Coronary artery (tissue), 2 donors: ENCODE results near the gene CRLF3.
A peak's percentile ranks its signal among the peaks of the same experiment; 100 is the strongest.

ENCODE experiments used
- DNase-seq: peaks from one replicate; pipeline ENCODE4 v3.0.0-alpha.2; 2017; ENCODE audit warnings: low spot score
- H3K27ac ChIP-seq, 2 donors: fragments of 200-600 bp; sonication (generic); one replicate each; pipeline ENCODE4 v1.5.1; 2016 to 2019
- H3K4me3 ChIP-seq: fragments of 200-600 bp; sonication (generic); 2 replicates; pipeline ENCODE4 v1.5.1; 2016; ENCODE audit warnings: mild to moderate bottlenecking, moderate library complexity
- TF ChIP-seq, protein P1 (sequence below): fragments of 200-600 bp; sonication (generic); IDR thresholded peaks from one replicate; pipeline ENCODE4 v1.5.1; 2019; ENCODE audit warnings: antibody characterized with exemption

Gene CRLF3, protein sequence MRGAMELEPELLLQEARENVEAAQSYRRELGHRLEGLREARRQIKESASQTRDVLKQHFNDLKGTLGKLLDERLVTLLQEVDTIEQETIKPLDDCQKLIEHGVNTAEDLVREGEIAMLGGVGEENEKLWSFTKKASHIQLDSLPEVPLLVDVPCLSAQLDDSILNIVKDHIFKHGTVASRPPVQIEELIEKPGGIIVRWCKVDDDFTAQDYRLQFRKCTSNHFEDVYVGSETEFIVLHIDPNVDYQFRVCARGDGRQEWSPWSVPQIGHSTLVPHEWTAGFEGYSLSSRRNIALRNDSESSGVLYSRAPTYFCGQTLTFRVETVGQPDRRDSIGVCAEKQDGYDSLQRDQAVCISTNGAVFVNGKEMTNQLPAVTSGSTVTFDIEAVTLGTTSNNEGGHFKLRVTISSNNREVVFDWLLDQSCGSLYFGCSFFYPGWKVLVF

DNA sequence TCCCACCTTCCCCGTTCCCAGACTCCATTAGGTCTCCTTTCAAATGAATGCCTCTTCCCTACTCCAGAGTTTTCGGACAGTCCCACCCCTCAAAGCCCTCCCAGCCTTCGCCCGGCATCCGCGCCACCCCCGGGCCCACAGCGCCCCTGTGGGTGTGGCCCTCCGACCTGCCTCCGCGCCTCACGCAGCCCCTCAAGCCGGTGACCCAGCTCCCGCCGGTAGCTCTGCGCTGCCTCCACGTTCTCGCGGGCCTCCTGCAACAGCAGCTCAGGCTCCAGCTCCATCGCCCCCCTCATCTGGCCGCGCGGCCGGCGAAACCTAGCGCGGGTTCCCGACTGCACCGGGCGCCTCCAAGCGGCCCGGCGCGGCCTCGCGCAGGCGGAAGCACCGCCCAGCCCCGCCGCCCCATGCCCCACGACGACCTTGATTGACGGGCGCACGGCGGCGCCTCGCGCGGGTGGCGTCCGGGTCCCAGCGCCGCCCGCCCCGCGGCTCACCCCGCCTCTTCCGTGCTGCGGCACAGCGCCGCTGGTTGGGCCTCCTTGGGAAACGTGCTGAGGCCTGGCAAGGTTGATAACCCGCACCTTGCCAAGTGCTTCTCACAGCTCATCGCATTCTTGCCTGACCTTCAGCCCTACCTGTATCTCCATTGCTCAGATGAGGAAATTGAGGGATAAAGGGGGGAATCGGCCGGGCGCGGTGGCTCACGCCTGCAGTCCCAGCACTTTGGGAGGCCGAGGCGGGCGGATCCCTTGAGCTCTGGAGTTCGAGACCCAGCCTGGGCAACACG, at the start of gene CRLF3:
Gene CRLF3, minus strand, starts transcription at position 337 of the 790 bp plus-strand sequence. Its CDS starts 41 bp downstream, at position 296.
- peak; percentile 87 for DNase-seq
- TF ChIP-seq, protein P1, sequence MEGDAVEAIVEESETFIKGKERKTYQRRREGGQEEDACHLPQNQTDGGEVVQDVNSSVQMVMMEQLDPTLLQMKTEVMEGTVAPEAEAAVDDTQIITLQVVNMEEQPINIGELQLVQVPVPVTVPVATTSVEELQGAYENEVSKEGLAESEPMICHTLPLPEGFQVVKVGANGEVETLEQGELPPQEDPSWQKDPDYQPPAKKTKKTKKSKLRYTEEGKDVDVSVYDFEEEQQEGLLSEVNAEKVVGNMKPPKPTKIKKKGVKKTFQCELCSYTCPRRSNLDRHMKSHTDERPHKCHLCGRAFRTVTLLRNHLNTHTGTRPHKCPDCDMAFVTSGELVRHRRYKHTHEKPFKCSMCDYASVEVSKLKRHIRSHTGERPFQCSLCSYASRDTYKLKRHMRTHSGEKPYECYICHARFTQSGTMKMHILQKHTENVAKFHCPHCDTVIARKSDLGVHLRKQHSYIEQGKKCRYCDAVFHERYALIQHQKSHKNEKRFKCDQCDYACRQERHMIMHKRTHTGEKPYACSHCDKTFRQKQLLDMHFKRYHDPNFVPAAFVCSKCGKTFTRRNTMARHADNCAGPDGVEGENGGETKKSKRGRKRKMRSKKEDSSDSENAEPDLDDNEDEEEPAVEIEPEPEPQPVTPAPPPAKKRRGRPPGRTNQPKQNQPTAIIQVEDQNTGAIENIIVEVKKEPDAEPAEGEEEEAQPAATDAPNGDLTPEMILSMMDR: peak; percentile 39
- peak within 1 kb of the TSS; percentile 53 to 92 for H3K27ac ChIP-seq

DNA sequence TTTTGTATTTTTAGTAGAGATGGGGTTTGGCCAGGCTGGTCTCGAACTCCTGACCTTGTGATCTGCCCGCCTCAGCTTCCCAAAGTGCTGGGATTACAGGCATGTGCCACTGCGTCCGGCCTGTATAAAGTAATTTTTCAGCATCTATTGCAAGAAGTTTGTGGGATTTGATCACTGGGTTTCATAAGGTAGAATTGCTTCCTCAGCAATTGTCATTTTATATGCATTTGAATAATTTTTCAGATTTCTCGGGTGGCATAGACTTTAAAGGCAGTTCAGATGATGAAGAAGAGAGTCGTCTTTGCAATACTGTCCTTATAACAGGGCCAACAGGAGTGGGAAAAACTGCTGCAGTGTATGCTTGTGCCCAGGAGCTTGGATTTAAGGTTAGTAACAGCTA, 44.5 kb upstream of the CRLF3 start:
- no peak for DNase-seq
- TF ChIP-seq, protein P1: no peak
- Histone ChIP-seq H3K4me3 (no peak overlapping the region), H3K27ac (no peak overlapping the region)

More for the DNA sequence above, at the start of gene CRLF3:
- peak within 1 kb of the TSS; percentile 98 for H3K4me3 ChIP-seq

DNA sequence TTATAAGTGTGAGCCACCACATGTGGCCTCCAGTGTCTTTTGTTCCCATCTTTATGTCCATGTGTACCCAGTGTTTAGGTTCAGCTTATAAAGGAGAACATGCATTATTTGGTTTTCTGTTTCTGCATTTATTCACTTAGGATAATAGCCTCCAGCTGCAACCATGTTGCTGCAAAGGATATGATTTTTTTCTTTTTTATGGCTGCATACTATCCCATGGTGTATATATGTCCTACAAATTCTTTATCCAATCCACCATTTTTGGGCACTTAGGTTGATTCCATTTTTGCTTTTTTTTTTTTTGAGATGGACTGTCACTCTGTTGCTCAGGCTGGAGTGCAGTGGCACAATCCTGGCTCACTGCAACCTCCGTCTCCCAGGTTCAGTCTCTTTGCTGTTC, 40.1 kb upstream of the CRLF3 start:
- DNase-seq: no peak
- Histone ChIP-seq H3K4me3 (no peak overlapping the region), H3K27ac (no peak overlapping the region)
- TF ChIP-seq, protein P1: no peak

DNA sequence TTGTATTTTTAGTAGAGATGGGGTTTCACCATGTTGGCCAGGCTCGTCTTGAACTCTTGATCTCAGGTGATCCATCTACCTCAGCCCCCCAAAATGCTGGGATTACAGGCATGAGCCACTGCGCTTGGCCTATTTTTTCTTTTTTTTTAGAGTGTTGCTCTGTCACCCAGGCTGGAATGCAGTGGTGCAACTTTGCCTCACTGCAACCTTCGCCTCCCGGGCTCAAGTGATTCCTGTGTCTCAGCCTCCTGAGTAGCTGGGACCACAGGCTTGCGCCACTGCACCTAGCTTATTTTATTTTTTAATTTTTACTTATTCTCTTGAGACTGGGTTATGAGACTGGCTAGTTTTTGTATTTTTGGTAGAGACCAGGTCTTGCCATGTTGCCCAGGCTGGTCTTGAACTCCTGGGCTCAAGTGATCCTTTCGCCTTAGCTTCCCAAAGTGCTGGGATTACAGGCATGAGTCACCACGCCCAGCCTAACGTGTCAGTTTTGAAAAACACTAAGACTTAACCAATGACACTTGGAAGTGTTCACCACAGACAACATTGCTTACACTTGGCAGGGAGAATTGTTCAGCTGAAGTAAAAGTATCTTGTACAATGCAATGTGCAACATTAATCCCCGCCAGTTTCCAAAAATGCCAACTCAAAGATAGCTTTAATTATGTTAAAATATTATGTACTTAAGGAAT, 34.2 kb upstream of the CRLF3 start:
- H3K4me3 ChIP-seq: no peak overlapping the region
- H3K27ac ChIP-seq: no peak overlapping the region
- no peak for DNase-seq
- TF ChIP-seq, protein P1: no peak

DNA sequence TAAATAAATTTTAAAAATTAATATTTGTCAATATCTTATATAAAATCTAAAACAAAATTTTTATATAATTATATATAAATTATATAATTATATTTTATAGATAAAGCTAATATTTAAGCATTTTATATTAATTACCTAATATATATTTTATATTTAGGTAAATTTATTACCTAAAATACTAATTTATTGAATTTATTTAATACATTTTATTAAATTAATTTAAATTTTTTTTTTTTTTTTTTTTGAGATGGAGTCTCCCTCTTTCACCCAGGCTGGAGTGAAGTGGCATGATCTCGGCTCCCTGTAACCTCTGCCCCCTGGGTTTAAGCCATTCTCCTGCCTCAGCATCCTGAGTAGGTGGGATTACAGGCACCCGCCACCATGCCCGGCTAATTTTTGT, 29.7 kb upstream of the CRLF3 start:
- Histone ChIP-seq H3K4me3 (no peak overlapping the region), H3K27ac (no peak overlapping the region)
- TF ChIP-seq, protein P1: no peak
- no peak for DNase-seq

DNA sequence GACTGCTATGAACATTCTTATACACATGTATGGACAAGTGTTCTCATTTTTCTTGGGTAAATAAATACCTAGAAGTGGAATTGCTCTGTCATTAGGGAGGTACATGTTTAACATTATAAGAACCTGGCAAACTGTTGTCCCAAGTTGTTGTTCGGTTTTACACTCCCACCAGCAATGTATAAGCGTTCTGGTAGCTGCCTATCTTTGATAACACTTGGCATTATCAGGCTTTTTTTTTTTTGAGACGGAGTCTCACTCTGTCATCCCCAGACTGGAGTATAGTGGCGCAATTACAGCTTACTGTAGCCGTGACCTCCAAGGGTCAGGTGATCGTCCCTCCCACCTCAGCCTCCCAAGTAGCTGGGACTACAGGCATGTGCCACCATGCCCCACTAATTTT, 23.5 kb upstream of the CRLF3 start:
- TF ChIP-seq, protein P1: no peak
- Histone ChIP-seq H3K27ac (no peak overlapping the region), H3K4me3 (no peak overlapping the region)
- no peak for DNase-seq
